ENCODE results near the gene LYRM9.
"Not testable (repeated sequence)": the region's sequence is repeated elsewhere in the genome, so short reads cannot be mapped to it uniquely, and the experiment has no call there.

Gene LYRM9

GRCh38 chr17:27837769-27838168 is 55.4 kb downstream of the LYRM9 start:
- DNase-seq: not testable (repeated sequence)

GRCh38 chr17:27836651-27837050 is 56.5 kb downstream of the LYRM9 start:
- DNase-seq: no peak

DNA sequence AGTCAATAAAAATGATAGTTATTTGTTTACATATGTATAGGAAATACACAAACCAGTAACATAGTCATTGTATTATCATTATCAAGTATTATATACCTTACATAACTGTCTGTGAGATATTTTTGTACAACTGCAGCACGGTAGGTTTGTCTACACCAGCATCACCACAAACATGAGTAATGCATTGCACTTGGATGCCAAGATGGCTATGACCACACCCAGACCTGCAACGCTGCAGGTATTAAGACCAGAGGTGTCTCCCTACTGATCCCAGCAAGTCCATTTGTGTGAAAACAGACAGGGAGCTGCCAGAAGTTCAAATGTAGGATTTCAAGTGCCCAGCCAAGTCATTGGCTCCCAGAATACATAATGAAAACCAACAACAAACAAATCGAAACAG is 58.6 kb downstream of the LYRM9 start:
- DNase-seq: no peak

DNA sequence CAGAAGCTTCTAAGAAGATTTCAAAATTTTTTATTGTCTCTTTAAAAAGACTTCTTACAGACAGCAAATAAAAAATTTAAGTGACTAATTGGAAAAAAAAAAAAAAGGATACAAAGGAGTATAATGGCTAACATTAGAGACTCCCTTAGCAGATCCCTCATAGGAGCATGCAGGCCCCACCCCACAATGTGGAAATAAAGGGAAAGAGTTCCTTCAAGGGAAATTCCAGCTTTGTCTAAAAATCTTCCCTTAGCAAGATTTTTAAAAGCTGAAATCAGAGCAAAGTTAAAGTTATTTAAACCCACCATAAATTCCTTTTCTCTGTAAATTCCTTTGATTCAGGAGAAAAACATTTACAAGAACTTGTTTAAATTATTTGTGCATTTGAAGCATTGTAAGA is 60.3 kb downstream of the LYRM9 start:
- DNase-seq: no peak

DNA sequence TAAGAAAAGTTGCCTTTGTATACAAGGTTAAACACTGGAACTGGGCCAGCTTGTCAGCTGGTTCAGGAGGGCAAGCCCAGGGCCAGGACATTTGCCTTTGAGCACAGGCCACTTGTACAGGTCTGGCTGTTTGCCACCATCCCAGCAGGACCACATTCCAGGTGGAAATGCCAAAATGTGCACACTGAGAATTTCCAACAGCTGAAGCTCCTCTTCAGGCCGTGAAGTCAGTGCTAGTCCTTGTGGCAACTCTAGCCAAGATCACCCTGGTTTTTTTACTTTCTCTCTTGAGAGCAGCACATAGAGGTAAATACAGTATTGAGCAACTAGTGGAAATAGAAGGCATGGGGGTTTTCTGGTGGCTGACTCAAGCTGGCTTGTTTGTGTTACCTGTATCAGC is 63.3 kb downstream of the LYRM9 start:
- not testable (repeated sequence) for DNase-seq

DNA sequence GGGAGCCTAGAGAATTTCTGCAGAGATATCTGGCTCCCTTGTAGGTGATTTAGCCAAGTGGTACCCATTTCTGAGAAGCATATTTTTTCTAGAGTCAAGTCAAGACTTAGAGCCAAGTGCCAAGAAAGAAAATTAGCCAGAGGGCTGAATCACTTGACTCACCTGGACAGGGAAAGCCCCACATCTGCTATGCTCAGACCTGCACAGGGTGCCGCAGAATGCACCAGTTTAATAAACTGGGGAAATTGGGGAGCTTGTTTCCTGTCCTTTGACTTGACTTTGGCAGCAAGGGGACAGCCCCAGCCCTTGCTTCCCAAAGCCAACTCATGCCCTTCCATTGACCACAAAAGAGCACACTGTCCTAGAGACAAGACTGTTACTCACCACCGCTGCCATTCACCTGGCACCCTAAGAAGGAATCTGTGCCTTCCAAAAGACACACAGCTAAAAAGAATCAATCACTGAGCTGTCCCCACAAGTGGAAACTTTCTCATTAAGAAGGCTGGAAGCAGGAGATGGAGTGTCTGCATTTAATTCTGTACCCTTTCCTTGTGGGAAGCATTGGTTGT is 63.9 kb downstream of the LYRM9 start:
- not testable (repeated sequence) for DNase-seq

Measured in NCI-H2227 treated with DMSO at 0.1 percent for 48 hours (cell line).